ENCODE data around the gene DNPEP. TPM values are rescaled to one million over a fixed set of nuclear protein-coding genes. Genes with fewer than 3 reads are reported as not detected.
A peak's percentile ranks its signal among the peaks of the same experiment; 100 is the strongest.

The DNPEP gene
- total RNA-seq, 6 experiments from 2014 or later: 46.9 to 59.4 (median 53.0) TPM

GRCh38 chr2:219352448-219353023 lies 35.2 kb downstream of the DNPEP start:
- TF ChIP-seq, protein P1, sequence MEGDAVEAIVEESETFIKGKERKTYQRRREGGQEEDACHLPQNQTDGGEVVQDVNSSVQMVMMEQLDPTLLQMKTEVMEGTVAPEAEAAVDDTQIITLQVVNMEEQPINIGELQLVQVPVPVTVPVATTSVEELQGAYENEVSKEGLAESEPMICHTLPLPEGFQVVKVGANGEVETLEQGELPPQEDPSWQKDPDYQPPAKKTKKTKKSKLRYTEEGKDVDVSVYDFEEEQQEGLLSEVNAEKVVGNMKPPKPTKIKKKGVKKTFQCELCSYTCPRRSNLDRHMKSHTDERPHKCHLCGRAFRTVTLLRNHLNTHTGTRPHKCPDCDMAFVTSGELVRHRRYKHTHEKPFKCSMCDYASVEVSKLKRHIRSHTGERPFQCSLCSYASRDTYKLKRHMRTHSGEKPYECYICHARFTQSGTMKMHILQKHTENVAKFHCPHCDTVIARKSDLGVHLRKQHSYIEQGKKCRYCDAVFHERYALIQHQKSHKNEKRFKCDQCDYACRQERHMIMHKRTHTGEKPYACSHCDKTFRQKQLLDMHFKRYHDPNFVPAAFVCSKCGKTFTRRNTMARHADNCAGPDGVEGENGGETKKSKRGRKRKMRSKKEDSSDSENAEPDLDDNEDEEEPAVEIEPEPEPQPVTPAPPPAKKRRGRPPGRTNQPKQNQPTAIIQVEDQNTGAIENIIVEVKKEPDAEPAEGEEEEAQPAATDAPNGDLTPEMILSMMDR (IDR thresholded peaks at IDR 0.05): peak; percentile 93
- no peaks in the 10 kb centered on the region for H3K36me3 Mint-ChIP-seq (ENCODE audit: low read depth)
- no peak overlapping the region; the same call in 1 of the 2 replicates for H3K27ac Mint-ChIP-seq
- H3K4me1 Mint-ChIP-seq (ENCODE audit: low read depth): peaks cover 18% of the 10 kb centered on the region
- H3K4me3 Mint-ChIP-seq: no peak overlapping the region
- peak; percentile 52 for DNase-seq
- H3K27me3 Mint-ChIP-seq (ENCODE audit: insufficient read depth): peaks cover 14% of the 10 kb centered on the region
- no peaks in the 10 kb centered on the region for H3K9me3 Mint-ChIP-seq

DNA sequence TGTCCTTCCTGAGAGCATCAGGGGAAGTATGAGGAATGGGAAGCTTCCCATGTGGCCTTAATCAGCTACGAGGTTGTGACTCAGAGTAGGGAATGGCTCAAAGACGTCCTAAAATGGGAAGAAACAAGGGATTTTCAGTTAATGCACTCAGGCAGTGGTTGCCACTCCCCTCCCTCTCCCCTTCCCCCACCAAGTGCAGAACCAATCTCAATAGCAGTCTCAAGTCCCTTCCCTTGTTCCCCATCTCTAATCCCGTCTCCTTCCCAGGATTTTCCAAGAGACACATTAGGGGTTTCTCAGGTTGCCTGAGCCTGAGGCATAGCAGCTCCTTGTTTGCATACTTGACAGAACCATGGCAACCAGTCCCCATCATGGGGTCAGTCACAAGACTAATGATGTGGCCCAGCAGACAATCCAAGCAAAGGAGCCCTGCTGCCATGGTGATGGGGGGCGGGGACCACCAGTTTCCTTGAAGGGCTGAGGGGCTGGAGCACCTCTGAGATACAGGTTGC lies 36.9 kb downstream of the DNPEP start:
- Mint-ChIP-seq H3K4me3 (peak overlapping the region; percentile 38), H3K36me3 (ENCODE audit: low read depth) (no peaks in the 10 kb centered on the region), H3K9me3 (no peaks in the 10 kb centered on the region), H3K4me1 (ENCODE audit: low read depth) (peaks cover 18% of the 10 kb centered on the region), H3K27me3 (ENCODE audit: insufficient read depth) (peaks cover 11% of the 10 kb centered on the region), H3K27ac (peak overlapping the region; percentile 98)
- TF ChIP-seq, protein P1 (IDR thresholded peaks at IDR 0.05): no peak
- DNase-seq: peak; percentile 80

DNA sequence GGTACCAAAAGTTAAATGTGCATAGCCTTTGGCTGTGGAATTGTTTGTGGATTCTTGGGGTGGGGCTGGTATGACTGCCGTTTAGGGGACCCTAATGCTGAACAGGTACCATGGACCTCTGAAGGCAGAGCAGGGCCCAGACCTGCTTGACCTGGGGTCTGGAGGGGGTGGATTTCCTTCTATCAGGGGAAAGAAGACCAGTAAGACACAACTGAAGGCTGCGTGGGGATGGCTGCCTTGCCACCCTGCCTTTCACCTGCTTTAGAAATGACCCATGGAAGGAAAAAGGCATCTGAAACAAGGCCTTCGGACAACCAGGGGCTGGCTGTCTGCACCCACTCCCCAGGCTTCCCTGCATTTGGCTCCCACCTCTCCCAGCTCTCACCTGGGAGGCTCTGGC lies 37.5 kb downstream of the DNPEP start:
- H3K27ac Mint-ChIP-seq: peak overlapping the region; percentile 98
- peaks cover 19% of the 10 kb centered on the region for H3K4me1 Mint-ChIP-seq (ENCODE audit: low read depth)
- DNase-seq: no peak
- TF ChIP-seq, protein P1 (IDR thresholded peaks at IDR 0.05): no peak
- peaks cover 15% of the 10 kb centered on the region for H3K27me3 Mint-ChIP-seq (ENCODE audit: insufficient read depth)
- no peaks in the 10 kb centered on the region for H3K36me3 Mint-ChIP-seq (ENCODE audit: low read depth)
- no peaks in the 10 kb centered on the region for H3K9me3 Mint-ChIP-seq
- H3K4me3 Mint-ChIP-seq: peak overlapping the region; percentile 38

DNA sequence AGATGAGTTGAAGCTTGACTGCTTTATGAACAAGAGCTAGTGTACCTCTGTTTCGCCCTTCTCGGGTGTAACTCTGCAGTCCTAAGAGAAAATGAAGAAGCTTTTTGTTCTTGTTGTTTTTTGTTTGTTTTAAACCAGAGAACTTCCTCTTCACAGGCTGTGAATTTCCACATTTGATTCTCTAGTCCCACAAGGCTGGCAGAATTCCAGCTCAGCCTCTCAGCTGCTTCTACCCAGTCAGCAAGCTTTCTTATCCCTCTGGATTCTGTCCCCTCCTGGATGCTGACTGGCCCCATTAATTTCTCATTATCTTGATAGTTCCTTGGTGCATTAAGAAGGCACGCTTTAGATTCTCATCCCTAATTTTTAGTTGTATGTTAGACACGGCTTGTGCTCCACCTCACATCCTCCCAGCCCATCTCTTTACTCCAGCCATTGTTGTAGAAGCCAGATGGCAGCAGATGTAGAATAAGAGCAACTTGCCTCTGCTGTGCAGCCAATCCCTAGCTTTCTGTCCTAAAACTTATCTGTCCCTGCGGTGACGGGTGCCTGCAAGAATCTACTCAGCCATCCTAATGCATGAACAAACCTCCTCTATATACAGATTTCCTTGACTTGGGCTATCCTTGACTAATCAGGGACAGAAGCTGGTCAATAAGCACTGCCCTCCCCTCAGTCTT lies 42.8 kb downstream of the DNPEP start:
- peaks cover 26% of the 10 kb centered on the region for H3K27me3 Mint-ChIP-seq (ENCODE audit: insufficient read depth)
- no peaks in the 10 kb centered on the region for H3K36me3 Mint-ChIP-seq (ENCODE audit: low read depth)
- H3K27ac Mint-ChIP-seq: no peak overlapping the region
- H3K9me3 Mint-ChIP-seq: no peaks in the 10 kb centered on the region
- DNase-seq: no peak
- TF ChIP-seq, protein P1 (IDR thresholded peaks at IDR 0.05): no peak
- H3K4me1 Mint-ChIP-seq (ENCODE audit: low read depth): peaks cover 9% of the 10 kb centered on the region
- no peak overlapping the region for H3K4me3 Mint-ChIP-seq

- no peak for DNase-seq
- H3K27ac Mint-ChIP-seq: no peak overlapping the region
- H3K4me1 Mint-ChIP-seq (ENCODE audit: low read depth): no peaks in the 10 kb centered on the region
- H3K36me3 Mint-ChIP-seq (ENCODE audit: low read depth): no peaks in the 10 kb centered on the region; the same call in 1 of the 2 replicates
- peaks cover 4% of the 10 kb centered on the region; the same call in 1 of the 2 replicates for H3K9me3 Mint-ChIP-seq
- TF ChIP-seq, protein P1 (IDR thresholded peaks at IDR 0.05): no peak
- peaks cover 51% of the 10 kb centered on the region for H3K27me3 Mint-ChIP-seq (ENCODE audit: insufficient read depth)
- no peak overlapping the region for H3K4me3 Mint-ChIP-seq
These were observed 52.3 kb downstream of the DNPEP start for GRCh38 chr2:219335373-219335786.

Measured in HFFc6 (cell line).